ENCODE results near the gene RNF166.

GRCh38 chr16:88743693-88744576 is 37.7 kb upstream of the RNF166 start:
- TF ChIP-seq ZNF274 (IDR thresholded peaks at IDR 0.05; ENCODE audit: low read depth, low read length) (no peak), YY1 (IDR thresholded peaks at IDR 0.05; ENCODE audit: insufficient read depth, insufficient read length) (no peak), SUZ12 (IDR thresholded peaks at IDR 0.05; ENCODE audit: extremely low read depth, insufficient read depth, insufficient read length) (no peak)
